SU-DHL-6 (cell line): ENCODE data around the gene MIPEP.

Experiments
- H2AFZ ChIP-seq: fragments of 200-600 bp; sonication (generic); 2 replicates; pipeline ENCODE4 v1.6.1; 2014; ENCODE audit warnings: low read depth, mild to moderate bottlenecking, moderate library complexity, mixed read lengths, antibody characterized with exemption, low read length; ENCODE audit not compliant: severe bottlenecking
- H3F3A ChIP-seq: fragments of 200-600 bp; shearing (Covaris generic); 2 replicates; pipeline ENCODE4 v1.6.0; 2016; ENCODE audit warnings: antibody characterized with exemption, mild to moderate bottlenecking; ENCODE audit not compliant: insufficient read depth
- H3K27ac ChIP-seq: fragments of 200-600 bp; sonication (generic); 2 replicates; pipeline ENCODE4 v1.5.1; 2016; ENCODE audit warnings: low read depth, mild to moderate bottlenecking, low read length, moderate library complexity, mixed read lengths
- H3K27me3 ChIP-seq: fragments of 200-600 bp; sonication (generic), shearing (Covaris generic); 2 replicates; pipeline ENCODE4 v1.6.0; 2014; ENCODE audit warnings: mild to moderate bottlenecking, low read length
- H3K36me3 ChIP-seq: fragments of 200-600 bp; sonication (generic); 2 replicates; pipeline ENCODE4 v1.6.1; 2014; ENCODE audit warnings: mild to moderate bottlenecking, low read length, mixed read lengths
- H3K4me2 ChIP-seq: fragments of 300-600, 200-600 bp; shearing (Covaris generic), sonication (generic); 2 replicates; pipeline ENCODE4 v1.6.0; 2014; ENCODE audit warnings: low read length, low read depth, mild to moderate bottlenecking; ENCODE audit not compliant: poor library complexity, severe bottlenecking
- H3K4me3 ChIP-seq: fragments of 200-600 bp; sonication (generic); 2 replicates; pipeline ENCODE4 v1.5.1; 2014; ENCODE audit warnings: antibody characterized with exemption, low read length, mild to moderate bottlenecking, mixed read lengths; ENCODE audit not compliant: insufficient read depth, poor library complexity, severe bottlenecking
- H3K79me2 ChIP-seq: fragments of 200-600 bp; sonication (generic); 2 replicates; pipeline ENCODE4 v1.6.1; 2014; ENCODE audit warnings: mild to moderate bottlenecking, low read length, moderate library complexity; ENCODE audit not compliant: insufficient read depth
- H3K9ac ChIP-seq: fragments of 200-600 bp; sonication (generic); 2 replicates; pipeline ENCODE4 v1.7.0; 2014; ENCODE audit warnings: mild to moderate bottlenecking, low read length
- H3K9me2 ChIP-seq: fragments of 200-600 bp; sonication (generic); replicated peaks from 2 replicates; pipeline ENCODE4 v1.6.1; 2014; ENCODE audit warnings: low read length; ENCODE audit not compliant: insufficient read depth
- H3K9me3 ChIP-seq: fragments of 200-600 bp; sonication (generic); 2 replicates; pipeline ENCODE4 v1.6.1; 2014; ENCODE audit warnings: low read length, mixed read lengths; ENCODE audit not compliant: insufficient read depth
- H4K20me1 ChIP-seq: fragments of 200-600 bp; sonication (generic); 2 replicates; pipeline ENCODE4 v1.6.1; 2014; ENCODE audit warnings: low read depth, mild to moderate bottlenecking, antibody characterized with exemption, low read length, moderate library complexity, mixed read lengths
- EZH2phosphoT487 ChIP-seq: fragments of 200-600 bp; sonication (generic), shearing (Covaris generic); conservative IDR thresholded peaks from 2 replicates; pipeline ENCODE4 v1.6.1; 2018; ENCODE audit warnings: mild to moderate bottlenecking, antibody characterized with exemption, low read length, moderate library complexity, mixed read lengths
- TF ChIP-seq, protein P1 (sequence below): fragments of 200-600 bp; sonication (generic); IDR thresholded peaks from one replicate; pipeline ENCODE4 v1.5.1; 2017; ENCODE audit warnings: antibody characterized with exemption, mild to moderate bottlenecking, low read length, moderate library complexity; ENCODE audit not compliant: insufficient read depth, poor library complexity, severe bottlenecking

MIPEP gene

DNA sequence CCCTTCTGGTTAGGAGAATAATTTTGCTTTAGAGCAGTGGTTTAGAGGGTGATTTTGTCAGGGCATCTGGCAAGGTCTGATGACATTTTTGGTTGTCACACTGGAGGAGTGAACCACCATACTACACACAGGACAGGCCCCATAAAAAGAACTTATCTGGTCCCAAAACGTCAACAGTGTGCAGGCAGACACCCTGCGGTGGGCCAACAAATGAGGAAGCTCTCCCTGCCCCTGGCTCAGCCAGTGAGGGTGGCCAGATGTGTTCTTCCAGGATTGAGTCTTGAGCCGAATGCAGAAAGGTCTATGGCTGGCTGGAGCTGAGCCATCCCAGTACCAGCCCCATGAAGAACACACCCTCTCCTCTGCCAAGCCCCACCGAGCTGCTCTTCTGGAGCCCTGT is 149.2 kb downstream of the MIPEP start:
- no peak overlapping the region for H3K4me3 ChIP-seq
- H3K36me3 ChIP-seq, result no peaks in the 10 kb centered on the region
- no peaks in the 10 kb centered on the region for H4K20me1 ChIP-seq
- TF ChIP-seq EZH2phosphoT487, result no peak
- TF ChIP-seq, protein P1, sequence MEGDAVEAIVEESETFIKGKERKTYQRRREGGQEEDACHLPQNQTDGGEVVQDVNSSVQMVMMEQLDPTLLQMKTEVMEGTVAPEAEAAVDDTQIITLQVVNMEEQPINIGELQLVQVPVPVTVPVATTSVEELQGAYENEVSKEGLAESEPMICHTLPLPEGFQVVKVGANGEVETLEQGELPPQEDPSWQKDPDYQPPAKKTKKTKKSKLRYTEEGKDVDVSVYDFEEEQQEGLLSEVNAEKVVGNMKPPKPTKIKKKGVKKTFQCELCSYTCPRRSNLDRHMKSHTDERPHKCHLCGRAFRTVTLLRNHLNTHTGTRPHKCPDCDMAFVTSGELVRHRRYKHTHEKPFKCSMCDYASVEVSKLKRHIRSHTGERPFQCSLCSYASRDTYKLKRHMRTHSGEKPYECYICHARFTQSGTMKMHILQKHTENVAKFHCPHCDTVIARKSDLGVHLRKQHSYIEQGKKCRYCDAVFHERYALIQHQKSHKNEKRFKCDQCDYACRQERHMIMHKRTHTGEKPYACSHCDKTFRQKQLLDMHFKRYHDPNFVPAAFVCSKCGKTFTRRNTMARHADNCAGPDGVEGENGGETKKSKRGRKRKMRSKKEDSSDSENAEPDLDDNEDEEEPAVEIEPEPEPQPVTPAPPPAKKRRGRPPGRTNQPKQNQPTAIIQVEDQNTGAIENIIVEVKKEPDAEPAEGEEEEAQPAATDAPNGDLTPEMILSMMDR, result no peak
- H3K9me3 ChIP-seq, result no peaks in the 10 kb centered on the region
- no peaks in the 10 kb centered on the region for H3K9me2 ChIP-seq
- H3F3A ChIP-seq, result no peaks in the 10 kb centered on the region
- no peak overlapping the region for H3K27ac ChIP-seq
- H3K79me2 ChIP-seq, result no peaks in the 10 kb centered on the region
- H3K27me3 ChIP-seq, result no peaks in the 10 kb centered on the region
- no peak overlapping the region for H3K4me2 ChIP-seq
- no peak overlapping the region for H3K9ac ChIP-seq
- no peak overlapping the region for H2AFZ ChIP-seq

DNA sequence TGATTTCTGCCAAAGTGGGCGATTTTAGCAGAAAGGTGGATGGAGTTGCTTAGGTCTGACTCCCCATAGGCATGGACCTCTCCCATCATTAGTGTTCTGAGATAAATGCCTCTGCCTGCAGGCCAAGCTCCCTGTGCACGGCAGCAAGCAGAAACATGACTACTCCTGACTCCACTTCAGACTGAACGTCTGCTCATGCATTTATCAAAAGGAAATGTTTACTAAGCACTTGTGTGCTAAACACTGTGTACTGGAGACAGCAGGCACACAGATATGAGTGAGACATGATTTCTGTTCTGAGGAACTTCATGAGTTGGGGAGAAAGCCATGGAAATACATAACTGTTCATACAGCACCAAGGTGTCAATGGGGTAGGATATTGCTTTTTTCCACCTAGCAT is 149.6 kb downstream of the MIPEP start:
- Histone ChIP-seq H3K9me3 (no peaks in the 10 kb centered on the region), H3K27me3 (no peaks in the 10 kb centered on the region), H3K79me2 (no peaks in the 10 kb centered on the region), H3K36me3 (no peaks in the 10 kb centered on the region), H2AFZ (no peak overlapping the region), H3F3A (no peaks in the 10 kb centered on the region), H4K20me1 (no peaks in the 10 kb centered on the region), H3K9ac (no peak overlapping the region), H3K9me2 (no peaks in the 10 kb centered on the region), H3K4me3 (no peak overlapping the region), H3K27ac (no peak overlapping the region), H3K4me2 (no peak overlapping the region)
- TF ChIP-seq, protein P1, result no peak
- no peak for TF ChIP-seq EZH2phosphoT487

DNA sequence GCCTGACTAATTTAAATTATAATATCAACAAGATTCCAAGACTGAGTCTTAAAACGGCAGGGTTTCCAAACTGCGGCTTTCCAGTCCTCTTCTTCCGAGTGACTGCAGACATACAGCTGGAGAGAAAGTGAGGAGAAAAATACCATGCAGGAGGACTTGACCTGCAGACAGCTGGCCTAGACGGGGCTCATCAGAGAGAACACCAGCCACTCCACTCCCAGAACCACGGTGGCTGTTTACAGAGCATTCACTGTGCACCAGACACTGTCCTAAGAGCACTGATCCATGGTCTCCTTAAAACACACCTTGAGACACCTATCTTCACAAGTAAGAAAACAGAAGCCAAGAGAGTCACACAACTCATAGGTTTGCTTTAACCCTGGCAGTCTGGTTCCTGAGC is 152.7 kb downstream of the MIPEP start:
- H3K79me2 ChIP-seq, result no peaks in the 10 kb centered on the region
- no peak overlapping the region for H3K27ac ChIP-seq
- no peak overlapping the region for H3K9ac ChIP-seq

More for the DNA sequence above, 152.7 kb downstream of the MIPEP start:
- Histone ChIP-seq H3K9me3 (no peaks in the 10 kb centered on the region), H3F3A (no peaks in the 10 kb centered on the region), H3K4me2 (no peak overlapping the region), H3K4me3 (no peak overlapping the region), H3K36me3 (no peaks in the 10 kb centered on the region), H3K27me3 (no peaks in the 10 kb centered on the region), H3K9me2 (no peaks in the 10 kb centered on the region), H2AFZ (no peak overlapping the region), H4K20me1 (no peaks in the 10 kb centered on the region)
- TF ChIP-seq EZH2phosphoT487, result no peak
- TF ChIP-seq, protein P1, result no peak
